ENCODE results near the gene ARHGEF1. TPM values are rescaled to one million over a fixed set of nuclear protein-coding genes. Genes with fewer than 3 reads are reported as not detected.

ARHGEF1 gene
- total RNA-seq, 1 donor from 2014 or later, result 10.9 TPM

DNA sequence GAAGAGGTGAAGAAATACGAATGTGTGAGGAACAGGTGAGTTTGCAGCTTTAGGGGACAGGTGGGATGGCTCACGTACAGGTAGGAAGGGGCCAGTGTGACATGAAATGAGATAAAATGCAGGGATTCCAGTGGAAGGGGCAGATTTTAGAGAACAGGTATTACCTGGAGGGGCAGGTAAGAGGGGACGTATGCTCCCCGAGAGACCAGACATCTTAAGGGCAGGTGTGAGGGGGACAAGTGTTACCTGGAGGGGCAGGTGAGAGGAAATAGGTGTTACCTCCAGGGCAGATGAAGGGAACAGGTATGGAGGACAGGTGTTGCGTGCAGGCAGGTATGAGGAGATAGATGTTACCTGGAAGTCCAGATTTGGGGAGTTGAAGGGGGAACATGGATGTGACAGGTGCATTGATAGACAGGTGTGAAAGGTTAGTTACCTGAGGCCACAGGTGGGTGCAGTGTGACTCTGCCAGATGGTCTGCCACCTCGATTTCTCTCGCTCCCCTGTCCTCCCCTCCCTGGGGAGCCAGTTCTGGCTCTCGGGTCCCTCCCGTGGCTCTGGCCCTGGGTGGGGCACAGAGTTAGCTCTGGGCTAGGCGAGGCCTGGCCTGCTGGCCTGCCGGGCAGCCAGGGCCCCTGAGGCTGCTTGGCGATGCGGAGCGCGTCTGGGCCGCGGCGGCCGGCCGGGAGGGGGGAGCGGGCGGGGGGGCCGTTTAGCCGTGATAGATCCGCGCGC, 43.2 kb downstream of the ARHGEF1 start:
- H3K9ac ChIP-seq, result no peak overlapping the region
- H3K4me3 Mint-ChIP-seq, result no peak overlapping the region
- peak; percentile 7 for TF ChIP-seq EZH2 (IDR thresholded peaks at IDR 0.05)
- TF ChIP-seq EZH2phosphoT487 (IDR thresholded peaks at IDR 0.05), result no peak
- DNase-seq (ENCODE audit: low spot score), result peak; percentile 44
- H3K4me3 ChIP-seq, result no peak overlapping the region
- no peak overlapping the region for H3K27ac ChIP-seq
- peaks cover 98% of the 10 kb centered on the region for H3K27me3 ChIP-seq
- peaks cover 5% of the 10 kb centered on the region for H3K4me1 ChIP-seq
- H3F3A ChIP-seq (ENCODE audit: low read depth), result peaks cover 35% of the 10 kb centered on the region
- H3K9me3 Mint-ChIP-seq, result peaks cover 2% of the 10 kb centered on the region
- peaks cover 41% of the 10 kb centered on the region for H3K27me3 Mint-ChIP-seq (ENCODE audit: insufficient read depth, low read depth)
- H3K36me3 ChIP-seq, result no peaks in the 10 kb centered on the region
- H3K4me1 Mint-ChIP-seq, result peaks cover 14% of the 10 kb centered on the region
- peaks cover 35% of the 10 kb centered on the region for H4K20me1 ChIP-seq (ENCODE audit: low read depth)
- no peaks in the 10 kb centered on the region for H3K79me2 ChIP-seq (ENCODE audit: low read depth)
- H2AFZ ChIP-seq (replicated peaks), result no peak overlapping the region
- no peaks in the 10 kb centered on the region for H3K9me3 ChIP-seq (ENCODE audit: low read depth)
- H3K27ac Mint-ChIP-seq, result no peak overlapping the region
- H3K36me3 Mint-ChIP-seq, result no peaks in the 10 kb centered on the region
- H3K4me2 ChIP-seq, result no peak overlapping the region

DNA sequence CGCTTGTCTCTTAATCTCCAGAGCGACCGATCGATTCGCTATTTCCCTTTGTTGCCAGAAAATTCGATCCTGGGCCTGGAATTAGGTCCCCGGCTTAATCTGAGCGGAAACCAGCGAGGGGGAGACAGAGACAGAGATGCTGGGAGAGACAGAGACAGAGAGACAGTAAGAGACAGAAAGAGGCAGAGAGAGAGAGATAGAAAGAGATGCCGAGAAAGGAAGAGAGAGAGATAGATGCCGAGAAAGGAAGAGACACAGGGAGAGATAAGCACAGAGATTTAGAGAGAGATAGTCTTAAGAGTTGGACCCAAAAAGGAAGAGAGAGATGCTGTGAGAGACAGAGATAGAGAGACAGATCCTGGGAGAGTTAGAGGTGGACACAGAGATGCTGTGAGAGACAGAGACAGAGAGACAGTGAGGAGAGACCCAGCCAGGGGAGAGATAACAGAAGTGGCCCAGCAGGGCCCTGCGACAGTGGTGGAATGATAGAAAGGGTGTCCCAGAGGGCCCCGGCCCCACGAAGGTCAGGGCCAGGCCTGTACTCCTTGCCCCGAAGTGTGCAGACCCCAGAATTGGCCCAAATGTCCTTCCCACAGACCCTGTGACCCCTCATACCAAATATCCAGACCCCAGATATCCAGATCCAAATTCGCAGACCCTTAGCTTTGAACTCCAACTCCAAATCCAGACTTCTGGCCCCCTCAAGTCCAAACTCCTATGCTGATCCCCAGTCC, 43.9 kb downstream of the ARHGEF1 start:
- H3K4me3 ChIP-seq, result no peak overlapping the region
- Mint-ChIP-seq H3K9me3 (peaks cover 2% of the 10 kb centered on the region), H3K36me3 (no peaks in the 10 kb centered on the region), H3K4me3 (no peak overlapping the region), H3K4me1 (peaks cover 11% of the 10 kb centered on the region), H3K27ac (no peak overlapping the region), H3K27me3 (ENCODE audit: insufficient read depth, low read depth) (peaks cover 45% of the 10 kb centered on the region)
- H4K20me1 ChIP-seq (ENCODE audit: low read depth), result peaks cover 36% of the 10 kb centered on the region
- H3K27me3 ChIP-seq, result peaks cover 98% of the 10 kb centered on the region
- TF ChIP-seq EZH2 (IDR thresholded peaks at IDR 0.05) (peak; percentile 17), EZH2phosphoT487 (IDR thresholded peaks at IDR 0.05) (no peak)
- TF ChIP-seq, protein P1, sequence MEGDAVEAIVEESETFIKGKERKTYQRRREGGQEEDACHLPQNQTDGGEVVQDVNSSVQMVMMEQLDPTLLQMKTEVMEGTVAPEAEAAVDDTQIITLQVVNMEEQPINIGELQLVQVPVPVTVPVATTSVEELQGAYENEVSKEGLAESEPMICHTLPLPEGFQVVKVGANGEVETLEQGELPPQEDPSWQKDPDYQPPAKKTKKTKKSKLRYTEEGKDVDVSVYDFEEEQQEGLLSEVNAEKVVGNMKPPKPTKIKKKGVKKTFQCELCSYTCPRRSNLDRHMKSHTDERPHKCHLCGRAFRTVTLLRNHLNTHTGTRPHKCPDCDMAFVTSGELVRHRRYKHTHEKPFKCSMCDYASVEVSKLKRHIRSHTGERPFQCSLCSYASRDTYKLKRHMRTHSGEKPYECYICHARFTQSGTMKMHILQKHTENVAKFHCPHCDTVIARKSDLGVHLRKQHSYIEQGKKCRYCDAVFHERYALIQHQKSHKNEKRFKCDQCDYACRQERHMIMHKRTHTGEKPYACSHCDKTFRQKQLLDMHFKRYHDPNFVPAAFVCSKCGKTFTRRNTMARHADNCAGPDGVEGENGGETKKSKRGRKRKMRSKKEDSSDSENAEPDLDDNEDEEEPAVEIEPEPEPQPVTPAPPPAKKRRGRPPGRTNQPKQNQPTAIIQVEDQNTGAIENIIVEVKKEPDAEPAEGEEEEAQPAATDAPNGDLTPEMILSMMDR (IDR thresholded peaks at IDR 0.05), result no peak
- H3K4me1 ChIP-seq, result peaks cover 5% of the 10 kb centered on the region
- no peak overlapping the region for H2AFZ ChIP-seq (replicated peaks)
- H3K9me3 ChIP-seq (ENCODE audit: low read depth), result no peaks in the 10 kb centered on the region
- H3K36me3 ChIP-seq, result no peaks in the 10 kb centered on the region
- H3K79me2 ChIP-seq (ENCODE audit: low read depth), result no peaks in the 10 kb centered on the region
- H3K9ac ChIP-seq, result no peak overlapping the region
- H3F3A ChIP-seq (ENCODE audit: low read depth), result peaks cover 36% of the 10 kb centered on the region
- DNase-seq (ENCODE audit: low spot score), result no peak
- H3K27ac ChIP-seq, result no peak overlapping the region
- H3K4me2 ChIP-seq, result no peak overlapping the region

DNA sequence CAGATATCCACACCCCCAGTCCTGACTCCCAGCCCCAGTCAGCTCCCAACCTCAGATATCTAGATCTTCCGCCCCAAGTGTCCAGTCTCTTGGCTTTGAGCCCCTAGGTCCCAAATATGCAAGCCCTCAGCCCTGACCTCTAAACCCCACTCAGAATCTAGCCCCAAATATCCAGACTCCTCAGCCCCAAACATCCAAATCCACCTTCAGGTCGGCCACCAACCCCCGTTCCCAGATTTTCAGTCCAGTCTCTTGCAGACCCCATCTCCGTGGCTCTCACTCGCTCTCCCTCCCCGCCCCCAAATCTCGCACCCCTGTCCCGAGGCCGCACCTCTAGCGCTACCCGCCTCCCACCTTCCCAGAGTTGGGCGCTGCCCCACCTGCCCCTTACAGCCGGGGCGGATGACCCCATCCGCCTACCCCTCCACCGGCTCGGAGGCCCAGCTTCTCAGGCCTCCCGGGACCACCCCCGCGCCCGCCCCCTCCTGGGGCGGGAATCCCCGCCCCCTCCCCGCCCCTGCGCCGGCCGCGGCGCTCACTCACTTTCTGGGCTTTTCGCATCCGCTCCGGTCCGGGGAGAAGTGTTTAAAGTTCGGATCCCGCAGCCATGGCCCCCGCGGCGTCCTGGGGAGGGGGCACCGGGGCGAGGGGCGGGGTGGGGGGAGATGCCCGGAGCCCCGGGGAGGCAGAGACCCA, 44.7 kb downstream of the ARHGEF1 start:
- Histone ChIP-seq H3K27me3 (peaks cover 98% of the 10 kb centered on the region), H3K36me3 (no peaks in the 10 kb centered on the region), H3K4me3 (peak overlapping the region; percentile 61), H3K9ac (no peak overlapping the region), H4K20me1 (ENCODE audit: low read depth) (peaks cover 38% of the 10 kb centered on the region), H2AFZ (replicated peaks) (peak overlapping the region; percentile 58), H3K27ac (no peak overlapping the region), H3F3A (ENCODE audit: low read depth) (peaks cover 29% of the 10 kb centered on the region), H3K9me3 (ENCODE audit: low read depth) (no peaks in the 10 kb centered on the region), H3K4me2 (peak overlapping the region; percentile 94), H3K79me2 (ENCODE audit: low read depth) (no peaks in the 10 kb centered on the region), H3K4me1 (peaks cover 5% of the 10 kb centered on the region)
- H3K27me3 Mint-ChIP-seq (ENCODE audit: insufficient read depth, low read depth), result peaks cover 41% of the 10 kb centered on the region
- H3K9me3 Mint-ChIP-seq, result peaks cover 2% of the 10 kb centered on the region
- no peaks in the 10 kb centered on the region for H3K36me3 Mint-ChIP-seq
- TF ChIP-seq, protein P1 (IDR thresholded peaks at IDR 0.05), result no peak
- TF ChIP-seq EZH2phosphoT487 (IDR thresholded peaks at IDR 0.05) (peak; percentile 68), EZH2 (IDR thresholded peaks at IDR 0.05) (peak; percentile 42)
- peak; percentile 64 for DNase-seq (ENCODE audit: low spot score)
- no peak overlapping the region for H3K27ac Mint-ChIP-seq
- H3K4me1 Mint-ChIP-seq, result peaks cover 7% of the 10 kb centered on the region
- peak overlapping the region; percentile 80 for H3K4me3 Mint-ChIP-seq

Data from neural progenitor cell (in vitro differentiated cells).